Fibroblast of skin of scalp (primary cell): Measurements from ENCODE around the gene TEX11.
A peak's percentile ranks its signal among the peaks of the same experiment; 100 is the strongest.

Experiments
- DNase-seq: peaks from one replicate; pipeline ENCODE4 v3.0.0-alpha.2; 2013

TEX11 gene

DNA sequence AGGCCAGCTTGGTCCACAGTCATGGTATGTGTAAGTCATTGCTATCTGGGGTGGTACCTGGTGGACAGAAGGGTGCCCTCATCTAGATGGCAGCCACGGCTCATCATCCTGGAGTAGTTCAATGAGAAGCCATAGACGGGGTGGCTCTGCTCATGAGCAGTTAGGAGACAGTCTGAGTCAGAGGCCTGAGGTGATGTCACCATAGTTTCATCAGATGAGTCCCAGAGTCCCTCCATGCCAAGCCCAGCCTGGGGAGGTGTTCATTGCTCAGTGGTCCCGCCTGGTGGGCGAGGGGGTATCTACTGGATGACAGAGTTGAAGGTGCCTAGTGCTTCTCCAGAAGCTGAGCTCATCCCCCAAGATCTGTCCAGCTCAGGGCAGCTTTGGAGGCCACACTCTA, 414.1 kb downstream of the TEX11 start:
- DNase-seq: peak; percentile 32

GRCh38 chrX:70488856-70489255, 419.7 kb downstream of the TEX11 start:
- no peak for DNase-seq

DNA sequence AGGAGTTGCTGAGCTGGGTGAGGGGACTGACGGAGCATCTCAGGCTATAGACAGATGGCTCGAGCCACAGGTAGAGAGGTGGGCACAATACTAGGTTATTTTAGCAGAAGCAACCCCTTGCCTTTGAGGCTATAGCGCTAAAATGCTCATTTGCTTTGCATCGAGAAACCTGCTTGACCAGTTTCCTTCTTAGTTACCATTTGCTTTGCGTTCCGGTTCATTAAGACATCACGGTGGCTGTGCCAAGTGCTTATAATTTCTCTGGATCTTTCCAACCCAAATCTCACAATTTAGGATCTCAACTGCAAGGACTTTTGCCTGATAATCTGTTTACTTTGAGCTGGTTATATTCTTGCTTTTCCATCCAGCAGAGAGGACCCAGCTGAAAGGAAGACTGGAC, 423.0 kb downstream of the TEX11 start:
- no peak for DNase-seq

DNA sequence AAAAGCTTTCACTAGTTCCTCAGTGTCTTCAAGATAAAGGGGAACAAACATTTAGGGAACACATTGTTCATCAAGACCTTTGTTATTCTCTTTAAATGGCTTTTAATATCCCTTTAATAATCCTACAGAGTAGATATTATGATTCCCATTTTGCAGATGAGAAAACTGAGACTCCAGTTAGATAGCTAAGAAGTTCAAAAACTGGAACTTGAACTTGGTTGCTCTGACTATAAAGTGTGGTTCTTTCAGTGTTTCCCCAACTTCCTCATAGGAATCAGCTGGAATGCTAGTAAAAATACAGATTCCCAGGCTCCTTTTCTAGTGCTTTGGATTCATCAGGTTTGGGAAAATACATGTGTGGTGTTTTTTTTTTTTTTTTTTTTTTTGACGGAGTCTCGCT, 426.2 kb downstream of the TEX11 start:
- no peak for DNase-seq

- DNase-seq: no peak
These were observed 426.8 kb downstream of the TEX11 start for GRCh38 chrX:70481471-70482270.

- DNase-seq: no peak
These were observed 427.9 kb downstream of the TEX11 start for GRCh38 chrX:70480660-70481018.

DNA sequence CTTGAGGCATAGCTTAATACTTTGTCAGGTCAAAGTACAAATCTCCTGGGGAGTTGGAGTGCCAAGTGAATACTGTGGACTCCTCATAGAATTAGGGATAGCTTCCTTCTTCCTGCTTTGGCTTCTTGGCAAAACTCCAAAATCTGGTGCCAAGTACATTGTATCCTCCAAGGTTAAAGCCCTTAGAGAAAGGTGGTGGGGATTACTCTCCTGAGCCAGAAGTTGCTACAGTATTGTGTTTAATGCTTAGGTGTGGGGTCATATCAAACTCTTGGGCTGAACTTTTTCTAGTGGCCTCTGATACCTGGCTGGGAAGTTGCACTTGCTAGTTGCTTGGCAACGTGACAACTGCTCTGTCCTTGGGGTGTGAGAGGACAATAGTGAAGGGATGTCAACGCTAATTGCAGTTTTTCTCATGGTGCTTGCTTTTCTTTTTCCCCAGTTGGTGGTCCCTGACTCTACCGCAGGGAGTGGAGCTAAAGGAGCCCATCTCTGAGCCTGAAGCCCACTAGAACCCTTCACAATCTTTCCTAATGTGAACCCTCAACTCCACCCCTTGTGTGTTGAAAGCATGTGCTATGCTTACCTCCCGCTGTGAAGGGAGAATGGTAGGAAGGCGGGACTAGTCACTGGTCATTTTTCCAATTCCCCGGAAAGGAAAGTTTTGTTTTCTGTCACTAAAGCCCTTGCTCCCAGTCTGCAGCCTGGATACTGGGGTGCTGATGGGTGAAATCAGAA, 428.4 kb downstream of the TEX11 start:
- no peak for DNase-seq

DNA sequence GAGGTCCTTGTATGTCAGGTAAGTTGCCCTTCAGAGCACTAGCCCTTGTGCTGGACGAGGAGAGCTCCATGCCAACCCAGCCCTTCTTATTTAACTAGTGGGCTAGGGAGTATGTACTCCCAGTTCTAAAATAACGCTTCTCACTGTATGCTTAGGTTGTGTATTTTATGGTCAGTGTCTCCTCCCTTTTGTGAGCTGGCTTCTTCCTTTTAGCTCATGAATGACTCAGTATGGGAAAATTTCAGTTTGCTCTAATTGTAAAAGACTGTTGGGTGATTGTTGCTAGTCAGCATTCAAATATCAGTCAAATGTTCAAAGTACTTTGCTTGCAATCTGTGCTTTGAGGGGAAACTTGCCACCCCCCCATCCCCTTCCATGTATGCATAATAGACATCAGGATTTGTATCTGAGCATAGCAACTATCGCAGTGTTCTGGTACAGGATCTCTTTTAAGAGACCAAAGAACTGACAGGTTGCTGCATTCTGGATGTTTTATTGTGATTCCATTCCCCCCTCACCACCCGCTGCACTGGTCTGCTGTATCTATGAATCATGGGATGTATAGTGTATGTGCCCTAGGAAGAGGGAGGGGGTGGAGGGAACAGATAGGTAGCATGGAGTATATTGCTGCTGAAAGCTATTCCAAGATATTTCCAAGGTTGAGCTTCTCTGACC, 429.1 kb downstream of the TEX11 start:
- DNase-seq: peak; percentile 60
